Osteoblast (primary cell): ENCODE results near the gene PRLR. TPM values are rescaled to one million over a fixed set of nuclear protein-coding genes. Genes with fewer than 3 reads are reported as not detected.

Source experiments
- DNase-seq: peaks from one replicate; pipeline ENCODE4 v3.0.0; 2011; ENCODE audit warnings: low spot score, mixed read lengths; ENCODE audit not compliant: insufficient read length; ENCODE audit errors: missing footprints
- H2AFZ ChIP-seq: 2 replicates; pipeline ENCODE4 v1.6.0; 2011; ENCODE audit warnings: mild to moderate bottlenecking, low read length
- H3K27ac ChIP-seq: 2 replicates; pipeline ENCODE4 v1.5.1; 2011; ENCODE audit warnings: mild to moderate bottlenecking, low read depth, low read length, moderate library complexity
- H3K27me3 ChIP-seq: 2 replicates; pipeline ENCODE4 v1.6.0; 2012; ENCODE audit warnings: mild to moderate bottlenecking, control low read depth, inconsistent platforms, low read length, moderate library complexity; ENCODE audit not compliant: insufficient read depth
- H3K36me3 ChIP-seq: 2 replicates; pipeline ENCODE4 v1.5.1; 2011; ENCODE audit warnings: mild to moderate bottlenecking, low read length, control low read depth, moderate library complexity; ENCODE audit not compliant: insufficient read depth
- H3K4me1 ChIP-seq: 2 replicates; pipeline ENCODE4 v1.5.1; 2011; ENCODE audit warnings: mild to moderate bottlenecking, low read length, control low read depth, moderate library complexity; ENCODE audit not compliant: insufficient read depth
- H3K4me2 ChIP-seq: 2 replicates; pipeline ENCODE4 v1.6.0; 2011; ENCODE audit warnings: mild to moderate bottlenecking, low read length; ENCODE audit not compliant: insufficient read depth
- H3K4me3 ChIP-seq: fragments of 200-600 bp; sonication (generic); 3 replicates; pipeline ENCODE4 v1.5.1; 2012; ENCODE audit warnings: mild to moderate bottlenecking, low read length, inconsistent platforms; ENCODE audit not compliant: insufficient read depth
- H3K79me2 ChIP-seq: 2 replicates; pipeline ENCODE4 v1.6.0; 2012; ENCODE audit warnings: mild to moderate bottlenecking, low read length, control low read depth, inconsistent platforms; ENCODE audit not compliant: insufficient read depth
- H3K9me3 ChIP-seq: 2 replicates; pipeline ENCODE4 v1.5.1; 2011; ENCODE audit warnings: low read depth, low read length, control low read depth
- H4K20me1 ChIP-seq: 2 replicates; pipeline ENCODE4 v1.6.0; 2012; ENCODE audit warnings: mild to moderate bottlenecking, low read length, control low read depth; ENCODE audit not compliant: insufficient read depth
- CTCF ChIP-seq: IDR thresholded peaks from 2 replicates; pipeline ENCODE4 v1.5.1; 2011; ENCODE audit warnings: mild to moderate bottlenecking, low read depth, low read length, moderate library complexity; ENCODE audit errors: extremely low read depth
- total RNA-seq: library from RNA; depleted of rRNA; stranded (reverse); fragments of >200 nt; gene quantifications from 2 replicates; pipeline ENCODE4 v1.2.3, GENCODE V29; 2012

The PRLR gene
- total RNA-seq, 1 donor = under 0.01 TPM

GRCh38 chr5:35177783-35178182 is 52.5 kb downstream of the PRLR start:
- no peaks in the 10 kb centered on the region for H3K4me1 ChIP-seq
- no peak for DNase-seq
- no peak overlapping the region for H3K4me2 ChIP-seq
- no peak for TF ChIP-seq CTCF
- no peaks in the 10 kb centered on the region for H3K27me3 ChIP-seq
- H3K36me3 ChIP-seq = no peaks in the 10 kb centered on the region
- H2AFZ ChIP-seq = no peak overlapping the region
- no peak overlapping the region for H3K4me3 ChIP-seq
- H3K27ac ChIP-seq = no peak overlapping the region
- no peaks in the 10 kb centered on the region for H3K79me2 ChIP-seq
- H4K20me1 ChIP-seq = no peaks in the 10 kb centered on the region
- H3K9me3 ChIP-seq = no peaks in the 10 kb centered on the region

GRCh38 chr5:35172533-35172932 is 57.8 kb downstream of the PRLR start:
- H2AFZ ChIP-seq = no peak overlapping the region
- H3K4me2 ChIP-seq = no peak overlapping the region
- no peak for DNase-seq
- H3K79me2 ChIP-seq = no peaks in the 10 kb centered on the region
- H3K4me3 ChIP-seq = no peak overlapping the region
- H3K4me1 ChIP-seq = no peaks in the 10 kb centered on the region
- no peaks in the 10 kb centered on the region for H3K27me3 ChIP-seq
- no peaks in the 10 kb centered on the region for H4K20me1 ChIP-seq
- no peaks in the 10 kb centered on the region for H3K36me3 ChIP-seq
- no peak for TF ChIP-seq CTCF
- no peaks in the 10 kb centered on the region for H3K9me3 ChIP-seq
- no peak overlapping the region for H3K27ac ChIP-seq

GRCh38 chr5:35171991-35172390 is 58.3 kb downstream of the PRLR start:
- H3K9me3 ChIP-seq = no peaks in the 10 kb centered on the region
- no peak overlapping the region for H3K27ac ChIP-seq
- no peaks in the 10 kb centered on the region for H3K27me3 ChIP-seq
- no peaks in the 10 kb centered on the region for H3K36me3 ChIP-seq
- no peak overlapping the region for H3K4me3 ChIP-seq
- H2AFZ ChIP-seq = no peak overlapping the region
- no peaks in the 10 kb centered on the region for H3K79me2 ChIP-seq
- DNase-seq = no peak
- no peaks in the 10 kb centered on the region for H3K4me1 ChIP-seq
- TF ChIP-seq CTCF = no peak
- H3K4me2 ChIP-seq = no peak overlapping the region
- H4K20me1 ChIP-seq = no peaks in the 10 kb centered on the region

- H3K27me3 ChIP-seq = no peaks in the 10 kb centered on the region
Measured at GRCh38 chr5:35171078-35171477, 59.2 kb downstream of the PRLR start.

More at GRCh38 chr5:35171078-35171477, 59.2 kb downstream of the PRLR start:
- no peak overlapping the region for H3K4me2 ChIP-seq
- H3K4me3 ChIP-seq = no peak overlapping the region
- no peaks in the 10 kb centered on the region for H3K4me1 ChIP-seq
- no peak overlapping the region for H2AFZ ChIP-seq
- no peak for TF ChIP-seq CTCF
- DNase-seq = no peak
- H3K79me2 ChIP-seq = no peaks in the 10 kb centered on the region
- no peaks in the 10 kb centered on the region for H3K9me3 ChIP-seq
- H3K36me3 ChIP-seq = no peaks in the 10 kb centered on the region
- H3K27ac ChIP-seq = no peak overlapping the region
- no peaks in the 10 kb centered on the region for H4K20me1 ChIP-seq
